ENCODE data around the gene GTF2A1.

GTF2A1 gene

DNA sequence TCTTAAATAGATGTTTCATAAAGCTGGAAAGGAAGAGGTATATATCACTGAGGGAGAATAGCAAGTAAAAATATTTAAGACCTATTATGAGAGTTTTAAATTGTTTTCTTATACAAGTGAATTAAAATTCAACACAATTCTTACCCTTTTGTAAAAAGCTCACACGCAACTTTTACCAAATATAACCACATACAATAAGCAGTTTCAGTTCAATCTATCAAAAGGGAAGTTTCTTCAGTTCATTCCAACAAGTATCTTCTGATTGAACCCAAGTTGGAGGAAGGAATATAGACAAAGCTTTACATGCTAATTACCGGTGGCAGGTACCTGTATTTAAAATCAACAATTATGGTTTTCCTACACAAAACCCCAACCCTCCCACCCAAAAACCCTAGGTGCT lies 41.1 kb downstream of the GTF2A1 start:
- DNase-seq (ENCODE audit: low read depth in 2 of 3, low spot score in 1 of 3): no peak

- DNase-seq (ENCODE audit: low read depth in 2 of 3, low spot score in 1 of 3): no peak
Observed at GRCh38 chr14:81178063-81178462, 42.7 kb downstream of the GTF2A1 start.

DNA sequence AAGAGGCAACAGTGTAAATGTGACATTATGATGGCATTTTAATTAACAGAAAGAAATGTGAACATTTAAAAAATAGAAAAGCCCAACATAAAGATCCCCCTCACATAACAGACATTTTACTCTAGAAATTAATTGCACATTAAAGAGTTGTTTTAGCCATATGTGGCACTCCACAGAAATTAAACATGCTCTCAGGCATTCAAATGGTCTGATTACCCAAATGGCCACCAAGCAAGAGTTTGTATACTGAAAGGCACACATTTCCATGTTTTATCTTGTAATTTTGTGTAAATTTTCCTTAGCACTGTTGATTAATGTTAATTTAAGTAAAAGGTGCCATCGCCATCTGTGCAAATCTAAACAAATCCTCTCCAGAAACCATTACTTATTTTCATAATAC lies 43.5 kb downstream of the GTF2A1 start:
- DNase-seq (ENCODE audit: low read depth in 2 of 3, low spot score in 1 of 3): no peak

DNA sequence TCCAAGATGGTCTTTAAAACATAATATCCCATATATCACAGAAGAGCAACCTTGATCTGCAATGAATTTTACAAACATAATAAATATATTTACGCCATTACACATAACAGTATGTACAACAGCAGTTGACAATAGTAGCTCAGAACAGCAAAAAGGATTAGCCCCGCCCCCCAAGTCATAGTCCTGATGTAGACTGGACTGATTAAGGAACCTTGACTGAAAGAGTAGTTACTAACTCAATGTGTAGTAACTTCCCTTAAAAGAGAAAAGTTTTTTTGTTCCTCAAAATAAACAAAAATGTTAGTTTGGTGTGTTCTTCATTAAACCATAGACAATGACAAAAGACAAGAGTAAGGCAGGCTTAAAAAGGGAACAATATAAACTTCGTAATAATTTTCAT lies 44.5 kb downstream of the GTF2A1 start:
- DNase-seq (ENCODE audit: low read depth in 2 of 3, low spot score in 1 of 3): no peak

DNA sequence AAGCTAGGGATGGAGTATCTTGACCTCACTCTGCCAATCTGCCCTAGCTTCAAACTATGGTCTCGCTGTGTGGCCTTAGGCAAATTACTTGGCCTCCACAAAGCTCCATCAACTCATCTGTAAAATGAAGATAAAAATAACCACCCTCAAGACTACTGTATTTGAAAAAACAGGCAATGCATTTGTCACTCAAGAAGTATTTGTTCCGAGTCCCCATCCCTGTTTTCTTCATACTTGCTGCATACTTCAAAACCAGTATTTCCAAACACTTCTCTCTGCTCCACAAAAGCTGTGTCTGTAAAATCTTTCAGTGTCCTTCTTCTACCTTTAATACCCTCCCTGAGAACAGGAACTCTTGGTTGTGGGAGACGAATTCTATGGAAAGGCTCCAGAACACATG lies 47.9 kb downstream of the GTF2A1 start:
- no peak for DNase-seq (ENCODE audit: low read depth in 2 of 3, low spot score in 1 of 3)

DNA sequence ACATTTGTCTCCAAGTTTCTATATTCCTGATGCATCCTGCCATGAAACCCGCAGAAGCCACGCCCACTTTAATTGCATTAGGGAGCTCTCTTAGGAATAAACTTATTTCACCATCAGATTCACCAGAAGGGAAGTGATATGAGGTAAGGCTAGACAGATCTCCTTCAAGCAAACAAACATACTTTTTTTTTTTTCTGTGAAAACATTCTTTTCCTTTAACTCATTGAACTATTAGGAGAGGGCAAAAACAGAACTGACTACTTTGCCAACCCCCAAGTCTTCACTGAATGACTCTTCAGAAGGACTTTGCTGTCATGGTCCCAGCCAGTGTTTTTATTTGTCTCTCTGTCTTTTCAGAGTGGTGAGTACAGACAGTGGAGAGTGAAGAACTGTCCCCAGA lies 48.4 kb downstream of the GTF2A1 start:
- no peak for DNase-seq (ENCODE audit: low read depth in 2 of 3, low spot score in 1 of 3)

- no peak for DNase-seq (ENCODE audit: low read depth in 2 of 3, low spot score in 1 of 3)
Observed at GRCh38 chr14:81170829-81171195, 49.9 kb downstream of the GTF2A1 start.

DNA sequence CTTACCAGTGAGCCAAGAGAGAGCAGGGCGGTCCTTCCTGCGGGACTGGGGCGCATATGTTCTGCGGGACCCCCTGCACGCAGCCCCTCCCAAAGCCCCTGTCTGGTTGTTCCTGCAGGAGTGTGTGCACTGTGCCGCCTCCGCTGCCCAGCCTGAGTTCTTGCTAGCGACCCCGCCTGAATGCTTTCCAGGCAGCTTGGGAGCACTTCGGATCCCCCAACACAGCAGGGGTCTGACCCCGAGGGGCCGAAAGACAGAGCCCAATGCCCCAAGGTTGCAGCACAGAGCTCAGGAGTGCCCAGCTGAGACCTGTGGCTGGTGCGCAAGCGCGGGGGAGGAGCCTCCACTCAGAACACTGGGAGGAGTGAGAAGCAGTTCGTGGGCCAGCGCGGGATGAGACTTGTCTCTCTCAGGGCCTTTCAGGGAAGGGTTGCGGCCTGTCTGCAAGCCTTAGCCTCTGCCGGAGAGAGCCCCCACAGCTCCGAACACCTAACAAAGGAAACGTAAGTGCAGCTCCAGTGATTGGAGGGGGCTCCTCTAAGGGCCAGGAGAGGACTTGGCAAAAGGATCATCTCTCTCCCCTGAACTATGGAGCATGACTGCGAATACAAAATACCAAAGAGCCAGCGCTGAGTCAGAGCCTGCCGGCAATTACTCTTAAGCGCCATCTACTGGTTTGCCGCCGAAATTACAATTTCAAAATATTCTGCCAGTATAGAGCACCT lies 50.5 kb downstream of the GTF2A1 start:
- peak; percentile 78 to 83 (median 78) for DNase-seq (ENCODE audit: low read depth in 2 of 3, low spot score in 1 of 3)

- DNase-seq (ENCODE audit: low read depth in 2 of 3, low spot score in 1 of 3): no peak
Observed at GRCh38 chr14:81169711-81170103, 51.1 kb downstream of the GTF2A1 start.

DNA sequence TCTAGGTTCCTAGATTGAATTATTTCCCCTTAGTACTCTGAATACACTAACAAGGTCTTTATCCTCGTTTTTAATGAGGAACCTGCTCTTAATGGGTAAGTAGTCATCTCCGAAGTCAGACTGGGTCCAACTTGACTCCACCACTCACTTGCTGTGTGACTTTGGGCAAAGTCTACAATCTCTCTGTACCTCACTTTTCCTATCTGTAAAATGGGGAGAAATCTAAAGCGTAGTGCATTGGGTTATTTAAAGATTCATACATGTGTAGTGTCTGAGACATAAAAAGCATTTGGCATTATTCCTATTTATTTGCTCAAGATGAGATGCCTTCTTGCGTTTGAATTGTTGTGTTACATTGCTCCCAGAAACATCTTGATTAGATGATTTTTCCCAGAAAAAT lies 51.5 kb downstream of the GTF2A1 start:
- DNase-seq (ENCODE audit: low read depth in 2 of 3, low spot score in 1 of 3): no peak

DNA sequence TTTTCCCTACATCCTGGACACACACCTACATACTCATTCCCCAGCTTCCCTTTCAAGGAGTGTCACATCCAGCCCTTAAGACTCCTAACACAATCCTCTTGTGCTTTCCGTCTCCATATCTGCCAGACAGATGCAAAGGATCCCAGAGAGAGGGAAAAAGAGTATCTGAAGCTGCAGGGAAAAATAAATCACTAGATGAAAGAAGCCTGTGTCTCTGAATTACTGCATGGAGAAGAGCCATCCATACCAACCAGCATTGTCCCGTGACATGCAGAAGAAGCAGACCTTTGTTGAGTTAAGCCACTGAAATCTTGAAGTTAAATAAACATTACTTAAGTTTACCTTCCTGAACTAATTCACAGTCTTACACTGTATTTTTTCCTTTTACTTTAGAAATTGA lies 54.6 kb downstream of the GTF2A1 start:
- DNase-seq (ENCODE audit: low read depth in 2 of 3, low spot score in 1 of 3): no peak

- no peak for DNase-seq (ENCODE audit: low read depth in 2 of 3, low spot score in 1 of 3)
Observed at GRCh38 chr14:81165188-81165587, 55.6 kb downstream of the GTF2A1 start.

DNA sequence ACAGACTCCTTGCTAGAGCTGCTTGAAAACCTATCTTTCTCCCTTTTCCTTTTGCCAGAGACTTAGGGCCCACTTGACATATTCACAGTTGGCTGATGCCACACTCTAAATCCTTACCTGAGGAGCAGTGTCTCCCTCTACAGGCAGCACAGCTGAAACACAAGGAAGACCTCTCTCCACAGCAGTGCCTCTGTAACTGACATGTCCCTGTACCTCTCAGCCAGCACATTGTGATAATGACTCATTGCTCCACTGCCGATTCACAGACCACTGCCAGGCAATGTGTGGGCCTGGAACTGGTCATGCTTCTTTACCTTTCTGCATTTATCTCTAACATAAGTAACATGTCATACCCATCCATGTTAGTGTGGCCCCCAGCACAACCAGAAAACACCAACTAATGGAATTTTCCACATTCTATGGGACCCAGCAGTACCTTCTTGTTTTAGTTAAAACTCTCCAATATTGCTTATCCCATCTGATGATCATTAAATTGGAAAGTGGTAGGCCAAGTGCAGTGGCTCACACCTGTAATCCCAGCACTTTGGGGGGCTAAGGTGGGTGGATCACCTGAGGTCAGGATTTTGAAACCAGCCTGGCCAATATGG lies 56.5 kb downstream of the GTF2A1 start:
- DNase-seq (ENCODE audit: low read depth in 2 of 3, low spot score in 1 of 3): peak; percentile 47 to 72 (median 71)

DNA sequence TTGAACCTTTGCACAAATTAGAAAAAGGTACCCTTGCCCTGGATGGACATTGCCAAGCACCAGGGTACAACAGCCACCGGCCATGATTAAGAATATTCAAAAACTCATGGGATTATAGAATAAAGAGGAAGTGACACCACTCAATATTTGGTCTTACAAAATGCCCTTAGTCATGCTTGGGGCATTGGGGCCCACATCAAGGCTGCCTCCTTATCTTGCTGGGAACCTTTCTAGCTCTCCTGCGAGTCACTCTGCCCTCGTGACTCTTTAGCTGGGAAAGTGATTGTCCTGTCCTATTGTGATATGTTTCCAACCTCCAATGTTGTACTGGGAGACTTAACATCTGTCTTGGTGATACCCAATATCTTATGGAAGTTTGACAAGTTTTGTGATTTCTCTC lies 57.8 kb downstream of the GTF2A1 start:
- DNase-seq (ENCODE audit: low read depth in 2 of 3, low spot score in 1 of 3): no peak

GRCh38 chr14:81161749-81162148 lies 59.0 kb downstream of the GTF2A1 start:
- no peak for DNase-seq (ENCODE audit: low read depth in 2 of 3, low spot score in 1 of 3)

DNA sequence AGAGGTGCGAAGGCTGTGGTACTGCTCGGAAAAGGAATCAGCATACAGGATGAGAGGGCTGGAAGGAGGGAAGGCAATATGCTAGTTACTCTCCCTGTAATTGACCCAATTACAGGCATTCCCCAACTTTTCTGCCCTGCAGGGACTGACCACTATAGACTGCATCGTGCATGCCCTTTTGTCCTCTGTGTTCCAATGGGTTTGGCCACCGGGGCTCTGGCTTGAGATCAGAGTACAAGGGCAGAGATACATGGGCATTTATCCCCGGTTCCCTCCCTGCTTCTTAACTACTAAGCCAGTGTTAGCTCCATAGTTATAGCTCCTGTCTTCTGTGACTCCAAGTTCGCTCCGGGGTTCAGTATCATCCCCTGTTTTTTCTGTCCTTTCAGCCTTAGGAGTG lies 59.7 kb downstream of the GTF2A1 start:
- DNase-seq (ENCODE audit: low read depth in 2 of 3, low spot score in 1 of 3): no peak

GRCh38 chr14:81157431-81157830 lies 63.3 kb downstream of the GTF2A1 start:
- no peak for DNase-seq (ENCODE audit: low read depth in 2 of 3, low spot score in 1 of 3)

DNA sequence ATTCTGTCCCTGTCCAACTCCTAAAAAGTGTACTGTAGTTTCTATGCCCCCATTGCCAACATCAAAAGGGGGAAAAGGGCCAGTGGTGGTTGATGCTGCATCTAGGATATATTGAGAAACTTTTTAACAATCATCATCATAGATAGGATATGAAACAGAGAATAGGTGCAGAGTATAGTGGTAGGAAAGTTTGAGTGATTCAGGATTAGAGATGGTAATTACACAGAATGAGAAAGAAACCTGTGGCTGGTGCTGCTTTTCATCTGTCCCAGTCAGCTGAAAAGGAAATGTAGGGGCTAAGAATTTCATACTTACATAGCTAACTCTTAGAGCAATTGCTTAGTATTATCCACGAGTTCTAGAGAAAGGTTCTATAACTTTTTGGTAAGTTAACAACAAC lies 67.6 kb downstream of the GTF2A1 start:
- no peak for DNase-seq (ENCODE audit: low read depth in 2 of 3, low spot score in 1 of 3)

DNA sequence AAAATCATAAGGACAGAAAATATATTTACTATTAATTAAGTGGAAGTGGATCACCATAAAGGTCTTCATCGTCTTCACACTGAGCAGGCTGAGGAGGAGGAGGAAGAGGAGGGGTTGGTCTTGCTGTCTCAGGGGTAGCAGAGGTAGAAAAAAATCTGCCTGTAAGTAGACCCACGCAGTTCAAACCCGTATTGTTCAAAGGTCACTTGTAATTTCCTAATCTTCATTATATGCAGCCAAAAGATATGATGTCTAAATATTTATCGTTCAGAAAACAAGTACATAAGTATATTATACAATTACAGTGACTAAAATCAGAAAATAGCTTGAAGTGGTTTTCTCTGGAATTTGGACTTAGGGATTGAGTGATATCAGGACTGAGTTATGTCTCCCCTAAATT lies 72.1 kb downstream of the GTF2A1 start:
- DNase-seq (ENCODE audit: low read depth in 2 of 3, low spot score in 1 of 3): no peak

DNA sequence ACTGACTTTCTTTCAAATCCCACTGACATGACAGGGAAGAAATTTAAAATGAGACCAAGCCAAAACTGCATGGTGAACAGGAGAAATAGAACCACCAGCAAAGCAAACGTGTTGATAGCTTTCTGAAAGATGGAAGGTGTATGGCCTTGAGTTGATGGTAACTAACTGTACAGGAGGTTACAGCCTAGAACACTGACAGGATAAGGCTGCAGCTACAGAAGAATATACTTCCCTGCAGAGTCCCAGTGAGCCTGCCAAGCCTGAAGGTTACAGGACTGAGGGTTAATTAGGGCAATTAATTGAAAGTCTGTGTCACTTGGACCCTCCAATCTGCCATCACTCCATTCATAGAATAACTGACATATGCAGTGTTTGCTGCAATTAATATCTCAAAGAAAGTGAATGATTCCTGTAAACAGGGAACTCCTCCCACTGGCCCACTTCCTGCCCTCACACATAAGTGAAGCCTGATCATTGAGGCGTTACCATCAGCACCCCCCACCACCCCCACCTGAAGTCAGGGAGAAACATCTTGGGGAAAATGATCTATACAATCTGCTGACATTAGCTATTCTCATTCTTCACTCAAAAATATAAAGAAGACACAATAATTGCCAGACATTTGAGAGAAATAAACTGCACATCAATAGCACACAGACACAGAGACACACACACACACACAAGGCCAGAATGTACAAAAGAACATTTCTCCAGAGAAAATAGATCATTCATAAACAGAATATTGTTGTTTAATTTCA lies 73.4 kb downstream of the GTF2A1 start:
- DNase-seq (ENCODE audit: low read depth in 2 of 3, low spot score in 1 of 3): no peak

GRCh38 chr14:81144824-81145603 lies 75.7 kb downstream of the GTF2A1 start:
- DNase-seq (ENCODE audit: low read depth in 2 of 3, low spot score in 1 of 3): no peak

GRCh38 chr14:81143793-81144192 lies 77.0 kb downstream of the GTF2A1 start:
- DNase-seq (ENCODE audit: low read depth in 2 of 3, low spot score in 1 of 3): no peak
